ENCODE measurements around the gene PYGB.

Gene PYGB

GRCh38 chr20:25283221-25283951, 35.5 kb downstream of the PYGB start:
- no peak for DNase-seq

GRCh38 chr20:25284131-25284601, 36.3 kb downstream of the PYGB start:
- DNase-seq, result no peak

GRCh38 chr20:25285091-25285647, 37.3 kb downstream of the PYGB start:
- no peak for DNase-seq

GRCh38 chr20:25285856-25286798, 38.2 kb downstream of the PYGB start:
- no peak for DNase-seq

GRCh38 chr20:25286917-25287316, 39.0 kb downstream of the PYGB start:
- DNase-seq, result no peak

- no peak for DNase-seq
These were observed 39.9 kb downstream of the PYGB start for GRCh38 chr20:25287631-25288290.

GRCh38 chr20:25288291-25289181, 40.7 kb downstream of the PYGB start:
- DNase-seq, result no peak

- no peak for DNase-seq
These were observed 42.2 kb downstream of the PYGB start for GRCh38 chr20:25289886-25290597.

- no peak for DNase-seq
These were observed 43.0 kb downstream of the PYGB start for GRCh38 chr20:25290646-25291431.

- no peak for DNase-seq
These were observed 43.7 kb downstream of the PYGB start for GRCh38 chr20:25291432-25292133.

GRCh38 chr20:25292176-25292891, 44.4 kb downstream of the PYGB start:
- no peak for DNase-seq

- DNase-seq, result no peak
These were observed 45.6 kb downstream of the PYGB start for GRCh38 chr20:25293507-25293906.

GRCh38 chr20:25293910-25294458, 46.1 kb downstream of the PYGB start:
- DNase-seq, result no peak

- peak; percentile 61 for DNase-seq
These were observed 46.8 kb downstream of the PYGB start for GRCh38 chr20:25294459-25295385.

- DNase-seq, result no peak
These were observed 47.7 kb downstream of the PYGB start for GRCh38 chr20:25295386-25296093.
